ENCODE data around the gene CLIC5.
A peak's percentile ranks its signal among the peaks of the same experiment; 100 is the strongest.

The CLIC5 gene

GRCh38 chr6:45836984-45837383, 178.7 kb downstream of the CLIC5 start:
- Mint-ChIP-seq H3K9me3 (no peaks in the 10 kb centered on the region), H3K4me1 (ENCODE audit: low read depth in 2 of 2) (peaks cover 0 to 18% of the 10 kb centered on the region in 2 donors), H3K27ac (no peak overlapping the region), H3K4me3 (no peak overlapping the region), H3K36me3 (ENCODE audit: insufficient read depth) (peaks cover 2% of the 10 kb centered on the region), H3K27me3 (no peaks in the 10 kb centered on the region)
- no peak for DNase-seq
- ATAC-seq (replicated peaks) = no peak

GRCh38 chr6:45836438-45836824, 179.2 kb downstream of the CLIC5 start:
- H3K36me3 Mint-ChIP-seq (ENCODE audit: insufficient read depth) = peaks cover 2% of the 10 kb centered on the region
- H3K27ac Mint-ChIP-seq = peak overlapping the region in 1 of 2 donors; percentile 33
- no peaks in the 10 kb centered on the region for H3K27me3 Mint-ChIP-seq
- no peak overlapping the region for H3K4me3 Mint-ChIP-seq
- DNase-seq = no peak
- no peak for ATAC-seq (replicated peaks)
- H3K9me3 Mint-ChIP-seq = no peaks in the 10 kb centered on the region
- peaks cover under 1 to 19% of the 10 kb centered on the region in 2 donors for H3K4me1 Mint-ChIP-seq (ENCODE audit: low read depth in 2 of 2)

DNA sequence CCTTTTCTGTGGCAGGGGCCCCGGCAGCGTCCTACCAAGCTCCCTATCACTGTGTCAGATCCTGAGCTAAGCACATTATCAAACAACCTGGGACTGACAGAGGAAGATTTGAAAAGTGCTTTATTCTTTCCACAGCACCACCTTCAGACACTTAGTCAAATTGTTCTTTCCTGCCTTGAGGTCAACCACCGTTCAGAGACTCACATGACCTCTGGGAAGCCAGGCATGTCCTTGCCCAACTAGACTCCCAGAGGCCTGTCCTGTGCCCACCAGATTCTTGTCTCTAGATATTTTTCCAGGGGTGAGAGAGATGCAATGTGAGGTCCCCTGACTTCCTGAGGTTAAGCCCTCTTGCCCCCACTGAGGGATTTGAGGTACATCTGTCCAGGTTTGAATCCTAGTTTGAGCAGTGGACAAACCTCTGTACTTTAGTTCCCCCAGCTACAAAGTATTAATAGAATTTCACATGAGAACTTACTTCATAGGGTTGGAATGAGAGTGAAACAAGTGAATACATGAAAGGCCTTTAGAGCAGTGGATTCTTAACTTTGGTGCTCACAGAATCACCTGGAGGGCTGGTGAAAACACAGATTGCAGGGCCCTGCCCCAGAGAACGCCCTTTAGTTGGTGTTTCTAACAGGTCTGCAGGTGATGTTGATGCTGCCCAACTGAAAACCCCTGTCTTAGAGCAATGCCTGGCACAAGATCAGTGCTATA, 179.8 kb downstream of the CLIC5 start:
- ATAC-seq (replicated peaks) (no peak), DNase-seq (no peak)
- H3K4me3 Mint-ChIP-seq = no peak overlapping the region
- H3K4me1 Mint-ChIP-seq (ENCODE audit: low read depth in 2 of 2) = peaks cover 5 to 24% of the 10 kb centered on the region in 2 donors
- no peaks in the 10 kb centered on the region for H3K9me3 Mint-ChIP-seq
- H3K36me3 Mint-ChIP-seq (ENCODE audit: insufficient read depth) = peaks cover 2% of the 10 kb centered on the region
- no peaks in the 10 kb centered on the region for H3K27me3 Mint-ChIP-seq
- H3K27ac Mint-ChIP-seq = peak overlapping the region in 1 of 2 donors; percentile 33

DNA sequence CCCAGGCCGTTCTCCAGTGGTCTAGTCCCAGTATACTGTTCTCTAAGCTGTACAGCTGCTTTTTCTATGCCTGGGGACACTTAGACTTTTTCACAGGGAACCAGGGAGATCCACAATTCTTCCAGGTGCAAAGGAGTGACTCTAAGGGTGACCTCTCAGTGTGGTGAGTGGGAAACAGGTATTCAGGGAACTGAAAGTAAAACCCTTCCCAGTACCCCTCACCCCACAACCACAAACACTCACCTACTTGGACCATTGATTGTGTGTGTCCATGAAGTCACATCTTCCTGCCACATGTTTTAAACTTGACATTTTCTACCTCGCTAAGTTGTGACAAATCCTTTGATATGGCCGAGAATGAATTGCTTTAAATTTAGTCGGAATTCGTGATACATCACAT, 183.6 kb downstream of the CLIC5 start:
- peak overlapping the region in 1 of 2 donors; percentile 44 for H3K27ac Mint-ChIP-seq
- no peak overlapping the region for H3K4me3 Mint-ChIP-seq

More for the DNA sequence above, 183.6 kb downstream of the CLIC5 start:
- Mint-ChIP-seq H3K4me1 (ENCODE audit: low read depth in 2 of 2) (peaks cover 9 to 19% of the 10 kb centered on the region in 2 donors), H3K27me3 (no peaks in the 10 kb centered on the region), H3K36me3 (ENCODE audit: insufficient read depth) (peaks cover 2% of the 10 kb centered on the region), H3K9me3 (no peaks in the 10 kb centered on the region)
- DNase-seq (no peak), ATAC-seq (replicated peaks) (no peak)
